Measurements from ENCODE around the gene SLC66A1. TPM values are rescaled to one million over a fixed set of nuclear protein-coding genes. Genes with fewer than 3 reads are reported as not detected.

Gene SLC66A1
- polyA plus RNA-seq, 5 donors, result 8.3 to 11.0 (median 8.6) TPM

DNA sequence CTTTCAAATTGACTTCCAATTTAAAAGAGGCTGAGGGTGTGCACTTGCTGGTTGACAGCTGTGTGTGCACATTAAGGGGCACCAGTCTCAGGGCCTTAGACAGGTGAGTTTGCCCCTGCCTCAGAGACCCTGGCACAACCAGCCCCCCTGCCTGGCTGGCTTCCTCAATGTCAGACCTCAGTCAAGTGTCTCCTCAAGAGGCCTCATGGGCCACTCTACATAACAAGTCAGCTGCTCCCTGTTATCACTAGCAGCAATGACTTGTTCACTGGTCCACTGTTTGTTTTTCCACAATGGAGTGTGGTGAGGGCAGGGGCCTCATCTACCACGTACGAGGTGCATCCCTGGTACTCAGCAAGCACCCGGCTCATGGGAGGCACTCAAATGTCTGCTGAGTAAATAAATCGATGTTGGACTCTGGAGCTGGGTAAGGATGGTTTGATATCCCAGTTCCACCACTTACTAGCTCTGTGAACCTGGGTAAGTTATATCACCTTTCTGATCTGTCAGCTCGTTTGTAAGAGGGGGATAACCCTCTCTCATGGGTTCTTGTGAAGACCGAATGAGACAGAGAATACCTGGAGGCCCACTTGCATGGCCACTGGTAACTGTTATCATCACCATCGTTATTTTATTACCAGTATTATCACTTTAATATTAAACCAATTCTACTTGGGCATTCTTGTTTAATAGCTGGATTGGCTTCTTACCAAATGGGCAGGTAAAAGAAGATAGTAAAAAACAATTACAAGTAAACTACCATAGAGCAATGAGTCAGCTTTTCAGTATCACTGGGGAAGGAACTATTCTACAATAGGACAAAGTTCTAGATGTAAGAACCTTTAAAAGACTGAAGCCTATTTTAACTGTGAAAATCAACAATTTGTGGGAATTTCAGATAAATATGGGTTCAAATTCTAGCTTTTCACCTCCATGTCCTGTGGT is 64.6 kb downstream of the SLC66A1 start:
- DNase-seq, result no peak

DNA sequence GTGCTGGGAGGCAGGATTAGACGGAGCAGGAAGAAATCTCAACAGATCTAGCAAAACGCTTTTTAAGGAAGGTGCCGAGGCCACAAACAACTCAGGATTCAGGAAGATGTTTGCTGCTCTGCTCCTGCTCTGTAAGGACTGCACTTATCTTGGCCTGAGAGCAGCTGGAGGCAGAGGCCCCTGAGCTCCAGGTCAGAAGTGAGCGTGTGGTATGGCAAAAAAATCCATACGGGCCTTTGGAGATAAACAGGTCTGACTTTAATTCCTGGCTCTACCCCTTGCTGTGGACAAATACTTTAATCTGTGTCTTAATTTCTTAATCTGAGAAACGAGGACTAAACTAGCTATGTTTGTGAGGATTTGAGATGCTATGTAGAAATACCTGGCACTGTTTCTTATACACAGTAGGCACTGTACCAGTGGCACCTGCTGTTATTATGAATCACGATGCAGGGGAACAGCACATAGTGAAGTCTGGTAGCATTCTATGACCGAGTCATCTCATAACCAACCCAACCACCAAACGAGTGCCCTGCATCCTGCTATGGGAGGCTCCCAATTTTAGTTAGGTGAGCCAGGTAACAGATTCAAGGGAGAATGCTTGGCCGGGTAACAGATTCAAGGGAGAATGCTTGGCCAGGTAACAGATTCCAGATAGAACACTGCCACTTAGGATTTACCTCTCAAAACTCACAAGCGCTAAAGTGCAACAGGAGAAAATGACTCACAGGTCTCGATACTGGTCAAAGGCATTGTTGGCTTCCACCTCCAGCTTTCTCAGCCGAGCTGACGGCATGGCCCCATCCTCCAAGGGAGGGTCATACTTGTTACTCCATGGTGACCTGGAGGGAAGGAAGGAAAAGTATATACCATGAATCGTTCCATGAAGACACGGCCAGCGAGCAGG is 65.9 kb downstream of the SLC66A1 start:
- DNase-seq, result no peak

Other genes with a start within 250 kb of the SLC66A1 start
- gene UBR4, start 102.1 kb upstream of the SLC66A1 start, polyA plus RNA-seq (ENCODE audit: insufficient read depth in 1 of 5, insufficient read length in 5 of 5, low replicate concordance in 1 of 5), result 100 to 1,000 TPM in 3 of 5 donors, 10 to 100 TPM in 2; 90.8 to 116 (median 102) TPM
- gene EMC1, start 60.8 kb upstream of the SLC66A1 start, polyA plus RNA-seq (ENCODE audit: insufficient read depth in 1 of 5, insufficient read length in 5 of 5, low replicate concordance in 1 of 5), result 10 to 100 TPM; 38.6 to 52.2 (median 50.6) TPM
- 10 to 100 TPM; 28.0 to 37.5 (median 29.9) TPM for gene MRTO4, start 60.5 kb upstream of the SLC66A1 start, polyA plus RNA-seq (ENCODE audit: insufficient read depth in 1 of 5, insufficient read length in 5 of 5, low replicate concordance in 1 of 5)
- gene AKR7A3, start 23.6 kb upstream of the SLC66A1 start, polyA plus RNA-seq (ENCODE audit: insufficient read depth in 1 of 5, insufficient read length in 5 of 5, low replicate concordance in 1 of 5), result 1 to 10 TPM in 4 of 5 donors, under 1 TPM in 1; 0.86 to 2.4 (median 1.9) TPM
- 10 to 100 TPM; 57.5 to 78.6 (median 66.4) TPM for gene AKR7A2, start 182 bp upstream of the SLC66A1 start, polyA plus RNA-seq (ENCODE audit: insufficient read depth in 1 of 5, insufficient read length in 5 of 5, low replicate concordance in 1 of 5)
- 100 to 1,000 TPM; 218 to 320 (median 235) TPM for gene CAPZB, start 173.2 kb downstream of the SLC66A1 start, polyA plus RNA-seq (ENCODE audit: insufficient read depth in 1 of 5, insufficient read length in 5 of 5, low replicate concordance in 1 of 5)